Tongue (tissue), 2 donors: Measurements from ENCODE around the gene IGFBPL1. TPM values are rescaled to one million over a fixed set of nuclear protein-coding genes. Genes with fewer than 3 reads are reported as not detected.
"Not testable (repeated sequence)": the region's sequence is repeated elsewhere in the genome, so short reads cannot be mapped to it uniquely, and the experiment has no call there.

Experiments
- DNase-seq: peaks from one replicate; pipeline ENCODE4 v3.0.0-alpha.2; 2015
- total RNA-seq: library from RNA; depleted of rRNA; stranded (reverse); fragments of >200 nt; gene quantifications from one replicate; pipeline ENCODE4 v1.2.3, GENCODE V29; 2014

Gene IGFBPL1
- total RNA-seq, 1 donor from 2014 or later: 1.2 TPM

GRCh38 chr9:38431116-38431515 lies 6.9 kb upstream of the IGFBPL1 start:
- no peak for DNase-seq

- DNase-seq: no peak
These were observed 3.8 kb upstream of the IGFBPL1 start for GRCh38 chr9:38428062-38428461.

- no peak for DNase-seq
These were observed 664 bp upstream of the IGFBPL1 start for GRCh38 chr9:38424918-38425317.

GRCh38 chr9:38423273-38423972 lies 831 bp downstream of the IGFBPL1 start:
- DNase-seq: no peak

GRCh38 chr9:38422555-38423260 lies 1.5 kb downstream of the IGFBPL1 start:
- no peak for DNase-seq

GRCh38 chr9:38421498-38422211 lies 2.6 kb downstream of the IGFBPL1 start:
- peak; percentile 36 for DNase-seq

- no peak for DNase-seq
These were observed 5.1 kb downstream of the IGFBPL1 start for GRCh38 chr9:38419181-38419580.

GRCh38 chr9:38418366-38418765 lies 5.9 kb downstream of the IGFBPL1 start:
- DNase-seq: no peak

GRCh38 chr9:38417003-38417945 lies 7.0 kb downstream of the IGFBPL1 start:
- DNase-seq: no peak

- peak; percentile 49 for DNase-seq
These were observed 7.8 kb downstream of the IGFBPL1 start for GRCh38 chr9:38416461-38416860.

- DNase-seq: no peak
These were observed 8.4 kb downstream of the IGFBPL1 start for GRCh38 chr9:38415856-38416255.

GRCh38 chr9:38414040-38414723 lies 10.1 kb downstream of the IGFBPL1 start:
- DNase-seq: peak; percentile 79

GRCh38 chr9:38413283-38413682 lies 11.0 kb downstream of the IGFBPL1 start:
- no peak for DNase-seq

- no peak for DNase-seq
These were observed 11.5 kb downstream of the IGFBPL1 start for GRCh38 chr9:38412751-38413150.

- no peak for DNase-seq
These were observed 15.5 kb downstream of the IGFBPL1 start for GRCh38 chr9:38408719-38409118.

GRCh38 chr9:38406476-38407186 lies 17.6 kb downstream of the IGFBPL1 start:
- no peak for DNase-seq

- no peak for DNase-seq
These were observed 18.5 kb downstream of the IGFBPL1 start for GRCh38 chr9:38405785-38406184.

- DNase-seq: no peak
These were observed 19.9 kb downstream of the IGFBPL1 start for GRCh38 chr9:38404314-38404713.

- no peak for DNase-seq
These were observed 22.3 kb downstream of the IGFBPL1 start for GRCh38 chr9:38401994-38402393.

GRCh38 chr9:38399191-38399590 lies 25.1 kb downstream of the IGFBPL1 start:
- DNase-seq: not testable (repeated sequence)

GRCh38 chr9:38396371-38396671 lies 27.9 kb downstream of the IGFBPL1 start:
- DNase-seq: no peak
